Measurements from ENCODE around the gene IRF8. TPM values are rescaled to one million over a fixed set of nuclear protein-coding genes. Genes with fewer than 3 reads are reported as not detected.

The IRF8 gene
- total RNA-seq, 2 donors from 2014 or later = 0.24 to 0.75 TPM

GRCh38 chr16:85958731-85959130, 59.8 kb downstream of the IRF8 start:
- H3K27ac ChIP-seq (ENCODE audit: low read depth, low read length) = no peak overlapping the region
- peaks cover 6% of the 10 kb centered on the region for H3K27me3 Mint-ChIP-seq (ENCODE audit: insufficient read depth)
- no peak overlapping the region for H3K9ac ChIP-seq (ENCODE audit: extremely low read depth, low read length, poor library complexity, severe bottlenecking)
- H3K36me3 ChIP-seq (ENCODE audit: control insufficient read depth, insufficient read depth, low read length) = no peaks in the 10 kb centered on the region
- H3K4me1 ChIP-seq (ENCODE audit: control insufficient read depth, insufficient read depth, low read length) = no peaks in the 10 kb centered on the region
- WGBS, 2 experiments (ENCODE audit: insufficient coverage in 1 of 2, insufficient read length in 1 of 2) = 91 to 95% methylated on average over 8 of the region's 8 CpGs
- no peaks in the 10 kb centered on the region for H3K36me3 Mint-ChIP-seq (ENCODE audit: low read depth)
- no peaks in the 10 kb centered on the region for H3K9me3 Mint-ChIP-seq
- no peak overlapping the region for H3K4me3 ChIP-seq (ENCODE audit: low read length)
- no peak for TF ChIP-seq CTCF (conservative IDR thresholded peaks at IDR 0.05)
- no peaks in the 10 kb centered on the region for H3K4me1 Mint-ChIP-seq
- H3K9me3 ChIP-seq (ENCODE audit: control insufficient read depth, low read length) = no peaks in the 10 kb centered on the region
- no peak overlapping the region for H3K27ac Mint-ChIP-seq
- H3K4me3 Mint-ChIP-seq = no peak overlapping the region
- no peaks in the 10 kb centered on the region for H3K27me3 ChIP-seq (ENCODE audit: control insufficient read depth, insufficient read depth, low read length, poor library complexity, severe bottlenecking)
- no peak for DNase-seq

GRCh38 chr16:85959686-85960085, 60.7 kb downstream of the IRF8 start:
- peaks cover 6% of the 10 kb centered on the region for H3K27me3 Mint-ChIP-seq (ENCODE audit: insufficient read depth)
- Histone ChIP-seq H3K9ac (ENCODE audit: extremely low read depth, low read length, poor library complexity, severe bottlenecking) (no peak overlapping the region), H3K9me3 (ENCODE audit: control insufficient read depth, low read length) (no peaks in the 10 kb centered on the region), H3K4me1 (ENCODE audit: control insufficient read depth, insufficient read depth, low read length) (no peaks in the 10 kb centered on the region), H3K27ac (ENCODE audit: low read depth, low read length) (no peak overlapping the region), H3K4me3 (ENCODE audit: low read length) (no peak overlapping the region), H3K27me3 (ENCODE audit: control insufficient read depth, insufficient read depth, low read length, poor library complexity, severe bottlenecking) (no peaks in the 10 kb centered on the region), H3K36me3 (ENCODE audit: control insufficient read depth, insufficient read depth, low read length) (no peaks in the 10 kb centered on the region)
- no peak for TF ChIP-seq CTCF (conservative IDR thresholded peaks at IDR 0.05)
- H3K9me3 Mint-ChIP-seq = no peaks in the 10 kb centered on the region
- no peak overlapping the region for H3K4me3 Mint-ChIP-seq
- DNase-seq = no peak
- WGBS, 2 experiments (ENCODE audit: insufficient coverage in 1 of 2, insufficient read length in 1 of 2) = 80 to 86% methylated on average over 7 to 9 of the region's 9 CpGs
- no peaks in the 10 kb centered on the region for H3K4me1 Mint-ChIP-seq
- no peak overlapping the region for H3K27ac Mint-ChIP-seq
- H3K36me3 Mint-ChIP-seq (ENCODE audit: low read depth) = no peaks in the 10 kb centered on the region

GRCh38 chr16:85960486-85961046, 61.6 kb downstream of the IRF8 start:
- H3K27ac Mint-ChIP-seq = no peak overlapping the region
- H3K36me3 Mint-ChIP-seq (ENCODE audit: low read depth) = no peaks in the 10 kb centered on the region
- Histone ChIP-seq H3K4me3 (ENCODE audit: low read length) (no peak overlapping the region), H3K9me3 (ENCODE audit: control insufficient read depth, low read length) (no peaks in the 10 kb centered on the region), H3K27me3 (ENCODE audit: control insufficient read depth, insufficient read depth, low read length, poor library complexity, severe bottlenecking) (no peaks in the 10 kb centered on the region), H3K9ac (ENCODE audit: extremely low read depth, low read length, poor library complexity, severe bottlenecking) (no peak overlapping the region), H3K4me1 (ENCODE audit: control insufficient read depth, insufficient read depth, low read length) (no peaks in the 10 kb centered on the region), H3K27ac (ENCODE audit: low read depth, low read length) (no peak overlapping the region), H3K36me3 (ENCODE audit: control insufficient read depth, insufficient read depth, low read length) (no peaks in the 10 kb centered on the region)
- no peaks in the 10 kb centered on the region for H3K4me1 Mint-ChIP-seq
- TF ChIP-seq CTCF (conservative IDR thresholded peaks at IDR 0.05) = no peak
- no peak for DNase-seq
- 80 to 84% methylated on average over 5 to 10 of the region's 10 CpGs for WGBS, 2 experiments (ENCODE audit: insufficient coverage in 1 of 2, insufficient read length in 1 of 2)
- no peak overlapping the region for H3K4me3 Mint-ChIP-seq
- no peaks in the 10 kb centered on the region for H3K9me3 Mint-ChIP-seq
- H3K27me3 Mint-ChIP-seq (ENCODE audit: insufficient read depth) = peaks cover 6% of the 10 kb centered on the region

All from endodermal cell (in vitro differentiated cells).